Measurements from ENCODE around the gene VWA5B1. TPM values are rescaled to one million over a fixed set of nuclear protein-coding genes. Genes with fewer than 3 reads are reported as not detected.

The VWA5B1 gene
- total RNA-seq, 1 donor from 2014 or later: not detected

DNA sequence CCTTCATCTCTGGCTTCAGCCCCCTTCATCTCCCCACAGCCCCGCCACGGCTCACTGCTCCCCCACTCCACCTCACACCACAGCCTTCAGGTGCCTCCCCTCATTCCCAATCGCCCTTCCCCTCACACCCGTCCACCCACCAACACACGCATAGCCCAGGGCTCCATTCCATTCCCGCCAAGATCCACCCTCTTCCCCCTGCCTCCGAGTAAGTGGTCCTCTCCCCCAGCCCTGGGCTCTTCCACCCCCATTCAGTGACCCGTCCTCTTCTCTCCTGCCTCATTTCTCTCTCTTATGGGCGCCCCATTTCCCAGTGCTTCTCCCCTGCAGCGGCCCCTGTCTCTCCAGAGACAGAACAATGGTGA, 53.2 kb downstream of the VWA5B1 start:
- no peaks in the 10 kb centered on the region for H3K36me3 Mint-ChIP-seq (ENCODE audit: low read depth)
- TF ChIP-seq, protein P1, sequence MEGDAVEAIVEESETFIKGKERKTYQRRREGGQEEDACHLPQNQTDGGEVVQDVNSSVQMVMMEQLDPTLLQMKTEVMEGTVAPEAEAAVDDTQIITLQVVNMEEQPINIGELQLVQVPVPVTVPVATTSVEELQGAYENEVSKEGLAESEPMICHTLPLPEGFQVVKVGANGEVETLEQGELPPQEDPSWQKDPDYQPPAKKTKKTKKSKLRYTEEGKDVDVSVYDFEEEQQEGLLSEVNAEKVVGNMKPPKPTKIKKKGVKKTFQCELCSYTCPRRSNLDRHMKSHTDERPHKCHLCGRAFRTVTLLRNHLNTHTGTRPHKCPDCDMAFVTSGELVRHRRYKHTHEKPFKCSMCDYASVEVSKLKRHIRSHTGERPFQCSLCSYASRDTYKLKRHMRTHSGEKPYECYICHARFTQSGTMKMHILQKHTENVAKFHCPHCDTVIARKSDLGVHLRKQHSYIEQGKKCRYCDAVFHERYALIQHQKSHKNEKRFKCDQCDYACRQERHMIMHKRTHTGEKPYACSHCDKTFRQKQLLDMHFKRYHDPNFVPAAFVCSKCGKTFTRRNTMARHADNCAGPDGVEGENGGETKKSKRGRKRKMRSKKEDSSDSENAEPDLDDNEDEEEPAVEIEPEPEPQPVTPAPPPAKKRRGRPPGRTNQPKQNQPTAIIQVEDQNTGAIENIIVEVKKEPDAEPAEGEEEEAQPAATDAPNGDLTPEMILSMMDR (IDR thresholded peaks at IDR 0.05): no peak
- no peak overlapping the region for H3K27ac Mint-ChIP-seq (ENCODE audit: unreplicated experiment)
- peaks cover 36% of the 10 kb centered on the region for H3K27me3 Mint-ChIP-seq (ENCODE audit: low read depth)
- H3K9me3 Mint-ChIP-seq (ENCODE audit: low read depth): peaks cover 8% of the 10 kb centered on the region
- H3K4me1 Mint-ChIP-seq (ENCODE audit: low read depth): no peaks in the 10 kb centered on the region
- DNase-seq (ENCODE audit: low spot score): no peak
- H3K4me3 Mint-ChIP-seq (ENCODE audit: unreplicated experiment): no peak overlapping the region

DNA sequence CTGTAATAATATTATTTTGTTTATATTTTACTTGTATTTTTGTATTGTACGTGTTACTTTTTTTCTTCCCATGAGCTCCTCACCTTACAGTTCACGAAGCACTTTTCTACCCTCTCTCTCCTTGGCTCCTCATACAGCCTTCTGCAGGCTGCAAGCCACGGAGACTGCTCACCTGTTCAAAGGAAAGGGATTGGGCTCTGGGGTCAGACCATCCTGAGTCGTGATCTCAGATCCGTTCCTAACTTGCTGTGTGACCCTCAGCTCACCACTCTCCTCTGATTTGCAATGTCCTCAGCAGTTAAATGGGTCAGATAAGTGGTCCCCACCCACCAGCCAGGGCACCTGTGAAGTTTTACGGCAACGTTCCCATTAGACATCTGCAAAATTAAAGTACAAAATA, 54.1 kb downstream of the VWA5B1 start:
- peaks cover 8% of the 10 kb centered on the region for H3K9me3 Mint-ChIP-seq (ENCODE audit: low read depth)
- TF ChIP-seq, protein P1 (IDR thresholded peaks at IDR 0.05): no peak
- no peak overlapping the region for H3K27ac Mint-ChIP-seq (ENCODE audit: unreplicated experiment)
- DNase-seq (ENCODE audit: low spot score): no peak
- no peaks in the 10 kb centered on the region for H3K36me3 Mint-ChIP-seq (ENCODE audit: low read depth)
- peaks cover 33% of the 10 kb centered on the region for H3K27me3 Mint-ChIP-seq (ENCODE audit: low read depth)
- no peak overlapping the region for H3K4me3 Mint-ChIP-seq (ENCODE audit: unreplicated experiment)
- no peaks in the 10 kb centered on the region for H3K4me1 Mint-ChIP-seq (ENCODE audit: low read depth)

DNA sequence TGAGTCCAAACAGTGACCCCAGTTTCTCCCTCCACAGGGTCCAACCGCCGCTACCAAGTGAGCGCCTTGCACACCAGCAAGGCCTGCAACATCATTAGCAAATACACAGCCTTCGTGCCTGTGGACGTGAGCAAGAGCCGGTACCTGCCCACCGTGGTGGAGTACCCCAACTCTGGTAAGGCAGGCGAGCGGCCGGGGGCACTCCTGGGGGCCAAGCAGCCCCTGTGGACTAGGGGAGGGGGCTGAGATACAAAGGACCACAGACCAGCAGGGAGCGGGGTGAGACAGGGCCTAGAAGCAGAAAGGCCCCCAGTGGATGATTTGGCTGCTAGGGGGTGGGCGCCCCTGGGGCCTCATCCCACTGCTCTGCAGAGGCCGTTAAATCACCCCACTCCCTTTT, 54.7 kb downstream of the VWA5B1 start:
- no peaks in the 10 kb centered on the region for H3K4me1 Mint-ChIP-seq (ENCODE audit: low read depth)
- DNase-seq (ENCODE audit: low spot score): no peak
- H3K27ac Mint-ChIP-seq (ENCODE audit: unreplicated experiment): no peak overlapping the region
- no peaks in the 10 kb centered on the region for H3K36me3 Mint-ChIP-seq (ENCODE audit: low read depth)
- peaks cover 27% of the 10 kb centered on the region for H3K27me3 Mint-ChIP-seq (ENCODE audit: low read depth)
- TF ChIP-seq, protein P1 (IDR thresholded peaks at IDR 0.05): no peak
- peaks cover 8% of the 10 kb centered on the region for H3K9me3 Mint-ChIP-seq (ENCODE audit: low read depth)
- no peak overlapping the region for H3K4me3 Mint-ChIP-seq (ENCODE audit: unreplicated experiment)

- TF ChIP-seq, protein P1 (IDR thresholded peaks at IDR 0.05): no peak
- H3K4me1 Mint-ChIP-seq (ENCODE audit: low read depth): no peaks in the 10 kb centered on the region
- H3K36me3 Mint-ChIP-seq (ENCODE audit: low read depth): no peaks in the 10 kb centered on the region
- no peak overlapping the region for H3K4me3 Mint-ChIP-seq (ENCODE audit: unreplicated experiment)
- no peak for DNase-seq (ENCODE audit: low spot score)
- H3K27ac Mint-ChIP-seq (ENCODE audit: unreplicated experiment): no peak overlapping the region
- peaks cover 27% of the 10 kb centered on the region for H3K27me3 Mint-ChIP-seq (ENCODE audit: low read depth)
- peaks cover 8% of the 10 kb centered on the region for H3K9me3 Mint-ChIP-seq (ENCODE audit: low read depth)
Measured at GRCh38 chr1:20346433-20346832, 55.8 kb downstream of the VWA5B1 start.

DNA sequence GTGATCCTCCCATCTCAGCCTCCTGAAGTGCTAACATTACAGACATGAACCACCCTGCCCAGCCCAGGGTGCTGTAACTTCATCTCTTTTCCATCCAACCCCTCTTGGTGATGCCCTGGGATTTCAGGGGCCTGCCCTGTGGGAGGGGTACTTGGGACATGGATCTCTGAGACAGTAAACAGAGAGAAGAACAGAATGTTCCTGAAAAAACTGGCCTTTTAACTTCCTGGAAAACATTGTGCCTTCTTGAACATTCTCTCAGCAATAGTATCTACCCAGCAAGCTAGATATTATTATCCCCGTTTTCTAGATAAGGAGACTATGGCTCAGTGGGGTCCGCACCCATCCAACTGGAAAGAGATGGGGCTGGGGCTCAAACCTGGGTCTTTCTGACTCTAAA, 57.0 kb downstream of the VWA5B1 start:
- no peak for DNase-seq (ENCODE audit: low spot score)
- Mint-ChIP-seq H3K9me3 (ENCODE audit: low read depth) (peaks cover 8% of the 10 kb centered on the region), H3K27me3 (ENCODE audit: low read depth) (peaks cover 19% of the 10 kb centered on the region), H3K4me3 (ENCODE audit: unreplicated experiment) (no peak overlapping the region), H3K4me1 (ENCODE audit: low read depth) (no peaks in the 10 kb centered on the region), H3K27ac (ENCODE audit: unreplicated experiment) (no peak overlapping the region), H3K36me3 (ENCODE audit: low read depth) (no peaks in the 10 kb centered on the region)
- TF ChIP-seq, protein P1 (IDR thresholded peaks at IDR 0.05): no peak
